Heart left ventricle (tissue), 16 donors: ENCODE measurements around the gene TMEM132D. TPM values are rescaled to one million over a fixed set of nuclear protein-coding genes. Genes with fewer than 3 reads are reported as not detected.

Experiments used
- ATAC-seq, 4 donors: fragments of 200-7000 bp; cut with Tn5 transposase; one replicate each; pipeline ENCODE4 v1.9.1; 2020 to 2022; ENCODE audit warnings: moderate library complexity in 4 of 4, mild to moderate bottlenecking in 3 of 4, moderate number of reproducible peaks in 1 of 4
- DNase-seq, 5 donors: peaks; one replicate each; pipeline ENCODE4 v3.0.0-alpha.2; 2020
- H3K27ac ChIP-seq, 12 donors: fragments of 200-600 bp; sonication (generic) in 4 of 12; one replicate each; pipeline versions ENCODE4 v1.5.0 to v1.8.0; 2016 to 2022; ENCODE audit warnings: mild to moderate bottlenecking in 2 of 12
- H3K27me3 ChIP-seq, 9 donors: fragments of 200-600 bp; sonication (generic) in 2 of 9; one replicate each; pipeline versions ENCODE4 v1.5.1 to v1.8.0; 2016 to 2022; ENCODE audit warnings: mild to moderate bottlenecking in 3 of 9
- H3K36me3 ChIP-seq, 9 donors: fragments of 200-600 bp; sonication (generic) in 2 of 9; one replicate each; pipeline versions ENCODE4 v1.5.0 to v1.8.0; 2018 to 2022; ENCODE audit warnings: mild to moderate bottlenecking in 2 of 9
- H3K4me1 ChIP-seq, 12 donors: fragments of 200-600 bp; sonication (generic) in 4 of 12; one replicate each; pipeline versions ENCODE4 v1.5.0 to v1.8.0; 2016 to 2022; ENCODE audit warnings: mild to moderate bottlenecking in 3 of 12
- H3K4me3 ChIP-seq, 12 donors: fragments of 200-600 bp; sonication (generic) in 4 of 12; one replicate each; pipeline versions ENCODE4 v1.5.0 to v1.8.0; 2017 to 2022; ENCODE audit warnings: mild to moderate bottlenecking in 9 of 12, moderate library complexity in 4 of 12
- H3K9me3 ChIP-seq, 12 donors: fragments of 200-600 bp; sonication (generic) in 4 of 12; one replicate each; pipeline versions ENCODE4 v1.5.0 to v1.8.0; 2016 to 2022; ENCODE audit warnings: mild to moderate bottlenecking in 1 of 12
- POLR2A ChIP-seq, 2 donors: fragments of 450-650 bp; IDR thresholded peaks; one replicate each; pipeline ENCODE4 v1.6.1; 2017; ENCODE audit warnings: antibody characterized with exemption in 2 of 2, mild to moderate bottlenecking in 2 of 2, moderate library complexity in 2 of 2
- WGBS, 4 donors: extraction: QIAGEN DNeasy Blood & Tissue Kit in 2 of 4; methylation state at CpG; one replicate each; pipeline versions ENCODE4 v1.1.5 to v1.1.7; 2013 to 2018; 5-methylcytosine and 5-hydroxymethylcytosine counted together
- intact Hi-C, 10 donors: fragments of 100-400 bp; cut with DNase I; formaldehyde crosslinking; loops; one replicate each; pipeline versions ENCODE4 v1.11.1 to v1.14.2; 2022
- polyA plus RNA-seq, 2 donors: library from polyadenylated mRNA; stranded (reverse); fragments of 200-250 nt; gene quantifications; one replicate each; pipeline ENCODE4 v1.2.3, GENCODE V29; 2013
- total RNA-seq, 9 donors: library from RNA; depleted of rRNA in 2 of 9; stranded (reverse); fragments of >200 nt in 2 of 9; fragmentation: NEBNext Ultra II Directional in 3 of 9; extraction: Animal tissue kit (Norgen Biotek cat#: 25700) in 3 of 9; gene quantifications; one replicate each; pipeline versions ENCODE4 v1.1.0 to v1.2.4, GENCODE V29; 2016 to 2023
- TF ChIP-seq, protein P1 (sequence below), 12 donors: fragments of 200-600 bp; sonication (generic) in 4 of 12; IDR thresholded peaks; one replicate each; pipeline versions ENCODE4 v1.5.0 to v1.8.0; 2018 to 2022; ENCODE audit warnings: antibody characterized with exemption in 12 of 12, mild to moderate bottlenecking in 5 of 12
- donor health status: ischemic (EF 13 %, LVEDD 7.1; RV severe dilation, severe dysfunction).
- donor health status: healthy with polysubstance abuse.
- donor health status: DM: no; HTN: yes; CAD: no.
- donor health status: DM: no; HTN: no; CAD: no.
- donor health status: ischemic (EF 25% LVEDD 6.9; RV normal size, moderate dysfunction).
- donor health status: ischemic (EF 25% LVEDD 5.7; RV mildly dilated, moderate dysfunction).
- donor health status: healthy.
- donor health status: DM: yes; HTN: yes; CAD: no.
- donor health status: ischemic (EF 35%, LVEDD 5.7; RV mildly dilated, moderate dysfunction).
- donor health status: nonischemic (EF 11% LVEDD 7.7; RV severe dilation, severe dysfunction).
- donor health status: DM: yes; HTN: yes; CAD: no.
- donor health status: PGD.
- donor health status: ischemic (EF 29% LVEDD 5.4; RV normal size, mild dysfunction).
- donor health status: nonischemic (EF 23%, LVEDD 6.1; RV moderate dilation, normal function).

The TMEM132D gene
- total and polyA plus RNA-seq, 11 donors = not detected

DNA sequence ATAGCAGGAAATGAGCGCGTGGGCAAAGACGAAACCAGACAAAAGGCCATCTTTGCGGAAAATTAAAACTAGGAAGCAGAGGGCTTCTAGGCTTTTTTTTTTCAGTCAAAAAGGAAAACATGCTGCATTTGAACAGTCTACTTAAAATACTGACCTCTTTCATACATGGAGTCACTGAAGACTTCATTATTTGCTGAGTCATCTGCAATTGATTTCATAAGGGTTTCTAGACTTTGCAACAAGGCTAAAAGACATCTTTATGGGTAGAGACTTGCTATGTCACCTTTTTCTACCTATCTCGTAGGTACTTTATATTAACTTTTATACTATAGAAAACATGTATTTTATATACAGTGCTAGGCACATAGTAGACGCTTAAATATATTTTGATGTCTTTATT is 238.4 kb downstream of the TMEM132D start:
- ATAC-seq (no peak), DNase-seq (no peak)
- H3K4me1 ChIP-seq = no peaks in the 10 kb centered on the region
- H3K9me3 ChIP-seq = peaks cover 0 to 7% (median 0%) of the 10 kb centered on the region in 12 donors
- no peaks in the 10 kb centered on the region for H3K36me3 ChIP-seq
- intact Hi-C loops = no loop called here
- H3K27me3 ChIP-seq = no peaks in the 10 kb centered on the region
- WGBS, 4 donors = 75 to 82% (median 78%) methylated on average over 6 of the region's 6 CpGs
- no peak overlapping the region for H3K4me3 ChIP-seq
- TF ChIP-seq POLR2A (IDR thresholded peaks at IDR 0.05) = no peak
- TF ChIP-seq, protein P1, sequence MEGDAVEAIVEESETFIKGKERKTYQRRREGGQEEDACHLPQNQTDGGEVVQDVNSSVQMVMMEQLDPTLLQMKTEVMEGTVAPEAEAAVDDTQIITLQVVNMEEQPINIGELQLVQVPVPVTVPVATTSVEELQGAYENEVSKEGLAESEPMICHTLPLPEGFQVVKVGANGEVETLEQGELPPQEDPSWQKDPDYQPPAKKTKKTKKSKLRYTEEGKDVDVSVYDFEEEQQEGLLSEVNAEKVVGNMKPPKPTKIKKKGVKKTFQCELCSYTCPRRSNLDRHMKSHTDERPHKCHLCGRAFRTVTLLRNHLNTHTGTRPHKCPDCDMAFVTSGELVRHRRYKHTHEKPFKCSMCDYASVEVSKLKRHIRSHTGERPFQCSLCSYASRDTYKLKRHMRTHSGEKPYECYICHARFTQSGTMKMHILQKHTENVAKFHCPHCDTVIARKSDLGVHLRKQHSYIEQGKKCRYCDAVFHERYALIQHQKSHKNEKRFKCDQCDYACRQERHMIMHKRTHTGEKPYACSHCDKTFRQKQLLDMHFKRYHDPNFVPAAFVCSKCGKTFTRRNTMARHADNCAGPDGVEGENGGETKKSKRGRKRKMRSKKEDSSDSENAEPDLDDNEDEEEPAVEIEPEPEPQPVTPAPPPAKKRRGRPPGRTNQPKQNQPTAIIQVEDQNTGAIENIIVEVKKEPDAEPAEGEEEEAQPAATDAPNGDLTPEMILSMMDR (IDR thresholded peaks at IDR 0.05) = no peak
- H3K27ac ChIP-seq = no peak overlapping the region

DNA sequence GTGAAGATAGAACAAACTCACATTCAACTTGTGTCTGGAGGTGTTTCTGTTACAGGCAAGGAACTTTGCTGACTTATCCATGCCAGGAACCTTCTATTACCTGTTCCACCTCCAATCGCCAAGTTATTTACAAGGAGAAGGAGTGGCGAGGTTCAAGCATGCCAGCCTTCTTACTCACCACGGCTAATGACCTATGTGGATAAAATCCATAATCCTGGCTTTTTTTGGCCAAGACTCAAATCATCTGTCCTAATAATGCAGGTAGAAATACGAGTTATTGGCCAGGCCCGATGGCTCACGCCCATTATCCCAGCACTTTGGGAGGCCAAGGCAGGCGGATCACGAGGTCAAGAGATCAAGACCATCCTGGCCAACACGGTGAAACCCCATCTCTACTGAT is 241.6 kb downstream of the TMEM132D start:
- no peak for ATAC-seq
- Histone ChIP-seq H3K27ac (no peak overlapping the region), H3K27me3 (no peaks in the 10 kb centered on the region), H3K36me3 (no peaks in the 10 kb centered on the region), H3K4me1 (no peaks in the 10 kb centered on the region), H3K9me3 (peaks cover 0 to 5% (median 0%) of the 10 kb centered on the region in 12 donors), H3K4me3 (no peak overlapping the region)
- 79 to 90% (median 82%) methylated on average over 9 of the region's 9 CpGs for WGBS, 4 donors
- TF ChIP-seq POLR2A (IDR thresholded peaks at IDR 0.05) = no peak
- TF ChIP-seq, protein P1 (IDR thresholded peaks at IDR 0.05) = no peak
- intact Hi-C loops = no loop called here
- no peak for DNase-seq

DNA sequence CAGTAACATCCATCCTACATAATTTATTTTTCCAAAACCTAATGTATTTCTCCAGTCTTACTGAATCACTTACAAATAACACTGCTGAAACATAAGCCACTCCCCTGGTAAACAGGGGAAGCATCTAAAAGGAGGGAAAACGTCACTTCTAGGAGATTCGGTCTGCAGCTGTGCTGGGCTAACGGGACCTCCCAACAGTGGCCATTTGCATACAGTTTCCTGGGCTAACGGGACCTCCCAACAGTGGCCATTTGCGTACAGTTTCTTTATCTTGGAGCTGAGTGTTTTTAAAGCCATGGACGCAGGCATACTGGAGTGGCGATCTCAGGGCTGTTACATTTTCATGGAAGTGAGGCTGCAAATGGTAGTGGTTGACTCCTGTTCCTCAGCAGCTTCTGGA is 242.9 kb downstream of the TMEM132D start:
- ATAC-seq (no peak), DNase-seq (no peak)
- intact Hi-C loops = no loop called here
- WGBS, 4 donors = 37 to 64% (median 50%) methylated on average over 7 of the region's 7 CpGs
- no peak for TF ChIP-seq POLR2A (IDR thresholded peaks at IDR 0.05)
- TF ChIP-seq, protein P1 (IDR thresholded peaks at IDR 0.05) = no peak
- Histone ChIP-seq H3K4me3 (no peak overlapping the region), H3K4me1 (no peaks in the 10 kb centered on the region), H3K36me3 (no peaks in the 10 kb centered on the region), H3K9me3 (peaks cover 0 to 5% (median 0%) of the 10 kb centered on the region in 12 donors), H3K27me3 (no peaks in the 10 kb centered on the region), H3K27ac (no peak overlapping the region)

DNA sequence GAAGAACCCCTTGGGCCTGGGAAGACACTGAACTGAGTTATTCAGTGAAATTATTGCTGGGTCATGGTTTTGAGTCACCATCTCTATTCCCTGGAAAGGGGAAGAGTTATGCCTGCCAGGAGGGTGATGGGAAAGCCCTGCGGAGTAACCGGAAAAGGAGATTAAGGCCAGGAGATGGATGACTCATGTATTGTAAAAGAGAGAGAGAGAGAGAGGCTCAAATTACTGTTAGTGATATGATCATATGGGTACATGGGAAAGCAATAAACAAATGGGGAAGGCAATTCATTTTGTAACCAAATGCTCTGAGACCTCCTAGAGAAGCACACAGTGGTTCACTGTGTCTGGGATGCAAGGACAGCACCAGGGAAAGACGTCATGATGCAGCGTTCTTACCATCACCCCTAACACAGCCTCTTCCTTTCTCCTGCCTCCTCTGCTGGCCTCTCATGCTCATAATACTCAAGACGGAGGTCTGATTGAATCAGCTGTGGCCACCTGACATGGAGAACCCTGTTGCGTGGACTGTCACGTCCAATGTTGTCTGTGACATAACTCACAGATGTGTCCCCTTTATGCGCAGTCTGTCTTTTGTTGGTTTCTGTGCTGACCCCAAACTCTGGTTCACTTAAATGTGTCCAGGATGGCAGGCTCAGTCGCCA is 243.7 kb downstream of the TMEM132D start:
- WGBS, 4 donors = 77 to 86% (median 82%) methylated on average over 9 of the region's 9 CpGs

More for the DNA sequence above, 243.7 kb downstream of the TMEM132D start:
- no peak overlapping the region for H3K4me3 ChIP-seq
- no peaks in the 10 kb centered on the region for H3K27me3 ChIP-seq
- TF ChIP-seq, protein P1 (IDR thresholded peaks at IDR 0.05) = no peak
- no peak for TF ChIP-seq POLR2A (IDR thresholded peaks at IDR 0.05)
- H3K4me1 ChIP-seq = no peaks in the 10 kb centered on the region
- H3K9me3 ChIP-seq = peaks cover 0 to 5% (median 0%) of the 10 kb centered on the region in 12 donors
- H3K36me3 ChIP-seq = no peaks in the 10 kb centered on the region
- no peak overlapping the region for H3K27ac ChIP-seq
- DNase-seq (no peak), ATAC-seq (no peak)
- intact Hi-C loops = no loop called here
